NCI-H345 treated with DMSO at 0.1 percent for 48 hours (cell line): ENCODE data around the gene ATP1A2.

Experiments
- DNase-seq: peaks from one replicate; lab custom pipeline; 2025; ENCODE audit not compliant: unreplicated experiment; lab: John Stamatoyannopoulos, UW

Gene ATP1A2

DNA sequence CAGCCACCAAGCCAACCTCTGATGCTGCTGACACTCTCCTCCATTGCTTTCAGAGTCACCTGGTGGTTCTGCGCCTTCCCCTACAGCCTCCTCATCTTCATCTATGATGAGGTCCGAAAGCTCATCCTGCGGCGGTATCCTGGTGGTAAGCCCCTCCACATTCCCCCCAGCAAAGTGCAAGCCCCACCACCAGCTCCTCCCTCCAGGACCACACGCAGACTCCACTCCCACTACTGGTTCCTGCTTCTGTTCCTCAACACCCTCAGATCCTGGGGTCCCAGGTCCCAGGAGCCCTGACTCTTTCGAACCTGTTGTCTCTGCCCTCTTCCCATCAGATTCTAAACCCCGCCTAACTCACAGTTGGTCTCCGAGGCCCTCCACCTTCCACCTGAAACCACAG, 24.3 kb downstream of the ATP1A2 start:
- no peak for DNase-seq

DNA sequence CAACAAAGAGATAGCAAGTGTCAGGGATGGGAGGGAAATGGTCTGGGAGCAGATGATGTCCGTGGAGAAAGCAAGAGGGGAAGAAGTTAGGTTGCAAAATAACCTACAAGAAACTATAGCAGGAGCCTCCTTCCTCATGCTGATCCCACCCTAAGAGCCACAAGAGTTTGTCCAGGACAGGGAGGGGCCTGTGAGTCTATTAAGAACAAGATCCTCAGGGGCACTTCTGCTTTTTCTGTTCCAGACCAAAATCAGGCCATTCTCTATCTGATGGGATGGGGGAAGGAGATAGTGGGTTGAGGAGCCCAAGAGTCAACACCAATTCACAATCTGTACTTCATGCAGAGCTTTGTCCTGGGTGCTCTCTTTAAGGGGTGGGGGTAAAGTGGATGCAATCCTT, 28.1 kb downstream of the ATP1A2 start:
- no peak for DNase-seq

DNA sequence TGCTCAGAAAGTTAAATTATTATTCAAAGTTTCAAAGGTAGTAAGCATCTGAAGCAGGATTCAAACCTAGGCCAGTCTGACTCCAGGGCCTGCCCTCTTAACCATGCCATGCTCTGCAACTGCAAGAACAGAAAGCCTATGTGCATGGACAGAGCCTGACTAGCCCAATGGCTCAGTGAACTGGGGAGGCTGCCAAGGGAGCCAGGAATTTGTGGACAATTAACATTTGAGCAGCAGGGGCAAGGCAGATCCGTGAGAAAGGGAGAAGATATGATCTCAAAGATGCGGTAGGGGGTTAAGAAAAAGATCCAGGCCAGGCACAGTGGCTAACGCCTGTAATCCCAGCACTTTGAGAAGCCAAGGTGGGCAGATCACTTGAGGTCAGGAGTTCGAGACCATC, 29.4 kb downstream of the ATP1A2 start:
- DNase-seq, result no peak

DNA sequence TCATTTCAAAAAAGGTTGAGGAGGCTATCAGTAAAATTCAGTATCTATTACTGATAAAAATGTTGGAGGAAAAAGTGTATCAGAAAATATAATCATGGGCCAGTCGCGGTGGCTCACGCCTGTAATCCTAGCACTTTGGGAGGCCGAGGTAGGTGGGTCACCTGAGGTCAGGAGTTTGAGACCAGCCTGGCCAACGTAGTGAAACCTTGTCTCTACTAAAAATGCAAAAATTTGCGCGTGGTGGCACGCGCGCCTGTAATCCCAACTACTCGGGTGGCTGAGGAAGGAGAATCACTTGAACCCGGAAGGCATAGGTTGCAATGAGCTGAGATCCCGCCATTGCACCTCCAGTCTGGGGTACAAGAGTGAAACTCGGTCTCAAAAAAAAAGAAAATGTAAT, 30.5 kb downstream of the ATP1A2 start:
- no peak for DNase-seq

- no peak for DNase-seq
Measured at GRCh38 chr1:160148121-160148520, 32.6 kb downstream of the ATP1A2 start.

DNA sequence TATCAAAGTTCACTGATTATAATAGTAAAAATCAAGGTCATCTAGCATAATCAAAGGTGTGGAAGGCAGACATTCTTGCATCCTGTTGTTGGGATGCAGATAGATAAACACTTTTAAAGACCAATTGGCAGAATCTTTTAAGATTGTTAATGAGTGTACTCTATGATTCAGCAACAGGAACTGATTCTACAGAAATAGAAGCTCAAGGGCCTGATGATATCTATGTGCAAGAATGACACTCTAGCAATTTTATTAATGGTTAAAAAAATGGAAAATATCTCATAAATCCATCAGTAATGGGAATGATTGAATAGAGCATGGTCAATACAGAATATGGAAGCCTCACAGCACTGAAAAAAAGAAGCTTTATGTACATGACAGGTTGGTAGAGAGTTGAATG, 33.7 kb downstream of the ATP1A2 start:
- no peak for DNase-seq

- no peak for DNase-seq
Measured at GRCh38 chr1:160149716-160150115, 34.2 kb downstream of the ATP1A2 start.

DNA sequence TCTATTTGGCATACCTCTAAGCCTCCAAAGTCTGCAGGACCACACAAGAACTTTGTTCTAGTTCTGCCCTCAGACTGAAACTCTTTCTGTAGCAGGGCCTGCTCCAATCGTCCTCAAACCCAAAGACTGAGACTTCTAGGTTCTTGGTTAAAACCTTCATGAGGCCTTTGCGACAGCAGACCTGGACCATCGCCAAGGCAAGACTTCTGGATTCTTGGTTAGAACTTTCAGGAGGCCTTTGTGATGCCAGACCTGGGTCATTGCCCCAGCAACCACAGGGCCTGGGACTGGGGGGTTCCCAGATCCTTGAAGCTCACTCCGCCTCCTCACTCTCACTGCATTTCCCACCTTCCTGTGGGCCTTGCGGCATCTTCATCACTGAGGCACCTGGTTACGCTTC, 35.7 kb downstream of the ATP1A2 start, which contains the start of gene ATP1A4:
Gene ATP1A4 (plus strand): TSS at position 301 of the 400 bp plus-strand sequence. CDS start 438 bp downstream, outside the sequence.
- DNase-seq, result no peak

GRCh38 chr1:160154790-160155189, 39.2 kb downstream of the ATP1A2 start:
- no peak for DNase-seq

DNA sequence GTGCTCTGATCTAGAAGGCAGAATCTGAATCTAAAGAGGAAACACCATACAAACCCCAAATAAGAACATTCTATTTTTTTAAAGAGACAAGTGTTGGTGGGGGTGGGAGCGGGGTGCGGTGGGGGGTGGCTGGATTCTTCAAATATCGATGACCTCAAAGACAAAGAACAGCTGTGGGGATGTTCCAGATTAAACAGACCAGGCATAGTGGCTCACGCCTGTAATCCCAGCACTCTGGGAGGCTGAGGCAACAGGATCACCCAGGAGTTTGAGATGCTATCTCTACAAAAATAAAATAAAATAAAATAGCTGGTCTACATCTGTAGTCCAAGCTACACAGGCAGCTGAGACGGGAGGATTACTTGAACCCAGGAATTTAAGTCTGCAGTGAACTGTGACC, 40.8 kb downstream of the ATP1A2 start:
- DNase-seq, result no peak

DNA sequence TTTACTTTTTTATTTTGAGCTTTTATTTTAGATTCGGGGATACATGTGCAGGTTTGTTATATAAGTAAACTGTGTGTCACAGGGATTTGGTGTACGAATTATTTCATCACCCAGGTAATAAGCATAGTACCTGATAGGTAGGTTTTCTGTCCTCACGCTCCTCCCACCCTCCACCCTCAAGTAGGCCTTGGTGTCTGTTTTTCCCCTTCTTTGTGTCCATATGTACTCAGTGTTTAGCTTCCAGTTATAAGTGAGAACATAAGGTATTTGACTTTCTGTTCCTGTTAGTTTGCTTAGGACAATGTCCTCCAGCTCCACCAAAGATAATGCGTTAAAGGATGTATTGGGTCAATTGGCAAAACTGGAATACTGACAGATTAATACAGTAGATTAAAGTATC, 41.6 kb downstream of the ATP1A2 start:
- DNase-seq, result no peak

DNA sequence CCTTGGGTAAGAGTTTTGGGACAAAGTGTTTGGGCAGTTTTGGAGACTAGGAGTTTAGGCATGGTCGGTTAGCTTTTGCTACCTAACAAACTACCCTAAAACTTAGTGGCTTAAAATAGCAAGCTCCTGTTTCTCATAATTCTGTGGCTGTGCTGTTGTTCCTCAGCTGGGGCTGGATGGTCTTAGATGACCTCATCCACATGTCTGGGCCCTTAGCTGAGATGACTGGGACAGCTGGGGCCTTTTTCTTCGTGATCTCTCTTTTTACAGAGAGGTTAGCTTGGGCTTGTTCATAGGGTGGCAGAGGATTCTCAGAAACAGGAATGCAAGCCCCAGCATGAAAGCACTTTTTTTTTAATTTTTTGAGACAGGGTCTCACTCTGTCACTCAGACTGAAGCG, 42.5 kb downstream of the ATP1A2 start:
- no peak for DNase-seq

GRCh38 chr1:160158534-160158933, 43.0 kb downstream of the ATP1A2 start:
- no peak for DNase-seq

DNA sequence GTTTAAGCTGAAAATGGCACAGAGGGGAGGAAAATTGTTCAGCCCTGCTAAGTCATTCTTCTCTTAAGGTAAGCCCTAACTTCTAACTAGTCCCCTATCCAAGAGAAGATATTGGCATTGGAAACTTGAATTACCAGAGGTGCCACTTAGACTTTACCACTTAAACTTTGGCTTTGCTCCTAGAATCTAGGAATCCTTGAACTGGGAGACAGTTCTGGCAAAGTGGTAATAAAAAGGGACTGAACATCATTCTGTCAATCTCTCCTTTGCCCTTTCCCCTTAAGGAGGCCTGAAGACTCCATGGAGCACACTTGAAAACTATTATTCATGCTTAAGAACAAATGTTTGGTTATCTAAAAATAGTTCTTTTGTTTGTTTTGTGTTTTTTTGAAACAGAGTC, 44.3 kb downstream of the ATP1A2 start:
- no peak for DNase-seq

DNA sequence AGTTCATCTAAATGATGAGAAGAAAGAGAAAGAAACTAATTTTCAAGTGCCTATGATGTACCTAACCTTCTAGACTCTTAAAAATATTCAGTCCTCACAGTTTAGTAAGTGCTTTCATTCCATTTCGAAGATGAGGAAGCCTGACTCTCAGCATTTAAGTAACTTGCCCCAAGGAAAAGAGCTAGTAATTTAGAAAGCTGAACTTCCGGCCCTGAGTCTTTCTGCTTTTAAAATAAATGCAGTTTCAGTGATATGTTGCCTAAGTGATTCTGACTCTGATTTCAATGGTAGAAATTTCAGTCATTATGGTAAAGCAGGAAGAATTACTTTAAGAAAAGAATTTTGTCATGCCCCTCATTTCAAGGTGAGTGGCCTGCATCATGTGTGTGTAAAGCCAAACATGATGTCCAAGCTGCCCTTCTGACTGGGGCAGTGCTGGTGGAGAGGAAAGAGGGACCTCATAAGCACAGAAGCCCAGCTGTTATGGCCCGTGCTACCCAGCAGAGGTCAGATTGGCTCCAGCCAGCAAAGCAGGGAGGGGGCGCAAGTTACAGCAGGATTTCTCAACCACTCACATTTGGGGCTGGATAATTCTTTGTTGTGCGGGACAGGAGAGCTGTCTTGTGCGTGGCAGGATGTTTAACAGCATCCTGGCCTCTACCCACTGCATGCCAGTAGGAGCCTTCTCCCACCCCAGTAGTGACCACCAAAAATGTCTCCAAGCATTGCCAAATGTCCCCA, 46.6 kb downstream of the ATP1A2 start:
- DNase-seq, result no peak

- no peak for DNase-seq
Measured at GRCh38 chr1:160162931-160163330, 47.4 kb downstream of the ATP1A2 start.

DNA sequence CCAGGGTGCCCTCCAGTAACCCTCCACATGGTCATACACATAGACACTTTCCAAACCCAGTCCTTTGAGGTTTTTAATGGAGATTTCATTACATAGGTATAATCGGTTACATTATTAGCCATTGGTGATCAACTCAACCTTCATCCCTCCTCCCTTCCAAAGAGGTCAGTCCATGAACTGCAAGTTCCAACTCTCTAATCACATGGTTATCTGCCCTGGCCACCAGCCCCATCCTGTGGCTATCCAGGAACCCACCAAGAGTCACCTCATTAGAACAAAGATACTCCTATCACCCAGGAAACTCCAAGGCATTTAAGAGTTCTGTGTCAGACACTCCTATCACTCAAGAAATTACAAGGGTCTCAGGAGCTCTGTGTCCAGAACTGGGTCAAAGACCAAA, 48.1 kb downstream of the ATP1A2 start:
- no peak for DNase-seq

- DNase-seq, result no peak
Measured at GRCh38 chr1:160164121-160164520, 48.6 kb downstream of the ATP1A2 start.

GRCh38 chr1:160166166-160166868, 50.8 kb downstream of the ATP1A2 start:
- no peak for DNase-seq

DNA sequence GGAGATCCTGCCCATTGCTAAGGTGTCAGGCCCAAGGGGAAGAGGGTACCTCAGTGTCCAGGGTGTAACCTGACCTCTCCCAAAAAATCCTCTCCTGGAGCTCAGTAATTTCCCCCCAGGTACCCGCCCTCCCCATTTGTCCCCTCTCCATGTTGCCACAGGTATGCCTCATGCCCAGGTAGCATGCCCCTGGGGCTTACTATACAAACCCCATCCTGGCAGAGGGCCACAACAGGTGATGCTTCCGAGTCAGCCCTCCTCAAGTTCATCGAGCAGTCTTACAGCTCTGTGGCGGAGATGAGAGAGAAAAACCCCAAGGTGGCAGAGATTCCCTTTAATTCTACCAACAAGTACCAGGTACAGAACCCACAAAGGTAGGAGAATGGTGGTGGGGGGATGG, 51.5 kb downstream of the ATP1A2 start:
- DNase-seq, result no peak

- no peak for DNase-seq
Measured at GRCh38 chr1:160167580-160167979, 52.0 kb downstream of the ATP1A2 start.

DNA sequence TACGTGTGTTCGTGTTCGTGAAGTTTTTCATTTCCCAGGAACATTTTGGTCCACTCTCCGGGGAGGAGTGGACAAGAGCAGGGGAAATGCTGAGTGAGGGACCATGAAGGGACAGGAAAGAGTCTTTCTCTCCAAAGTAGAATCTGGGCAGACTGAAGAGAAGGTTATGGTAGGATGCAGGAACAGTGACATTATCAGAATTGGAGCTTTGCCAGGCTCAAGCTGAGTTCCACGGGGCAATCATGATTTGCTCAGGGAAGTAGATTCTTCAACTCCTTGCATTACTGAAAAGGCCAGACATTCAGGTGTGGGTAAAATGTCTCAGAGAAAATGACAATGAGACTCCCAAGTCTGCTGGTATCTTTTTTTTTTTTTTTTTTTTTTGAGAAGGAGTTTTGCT, 52.5 kb downstream of the ATP1A2 start:
- peak; percentile 35 for DNase-seq
